ENCODE results near the gene OR5B12. TPM values are rescaled to one million over a fixed set of nuclear protein-coding genes. Genes with fewer than 3 reads are reported as not detected.

OR5B12 gene
- total RNA-seq, 1 experiment from 2014 or later = not detected

- TF ChIP-seq REST (IDR thresholded peaks at IDR 0.05; ENCODE audit: low read depth) (no peak), EZH2 (IDR thresholded peaks at IDR 0.05) (no peak), ELF1 (IDR thresholded peaks at IDR 0.05; ENCODE audit: borderline replicate concordance, low read depth) (no peak), RAD21 (IDR thresholded peaks at IDR 0.05; ENCODE audit: low read depth) (no peak), ZNF274 (IDR thresholded peaks at IDR 0.05; ENCODE audit: low read depth, low read length) (no peak), TCF7L2 (IDR thresholded peaks at IDR 0.05; ENCODE audit: borderline replicate concordance, extremely low read depth, insufficient read depth, insufficient read length) (no peak), ATF3 (IDR thresholded peaks at IDR 0.05) (no peak), EZH2phosphoT487 (IDR thresholded peaks at IDR 0.05; ENCODE audit: borderline replicate concordance) (no peak)
These were observed 49.3 kb downstream of the OR5B12 start (continued) for GRCh38 chr11:58392746-58393145.

- Histone ChIP-seq H3K9me3 (ENCODE audit: control insufficient read depth in 1 of 2, insufficient read depth in 1 of 2, low read depth in 1 of 2, low read length in 2 of 2) (no peaks in the 10 kb centered on the region), H3K79me2 (ENCODE audit: insufficient read depth, low read length) (no peaks in the 10 kb centered on the region), H3K4me2 (ENCODE audit: low read length) (no peak overlapping the region), H3K27ac (ENCODE audit: low read depth, low read length) (no peak overlapping the region), H2AFZ (ENCODE audit: low read depth, low read length, poor library complexity, severe bottlenecking) (no peak overlapping the region), H3K9ac (ENCODE audit: low read length) (no peak overlapping the region), H4K20me1 (ENCODE audit: insufficient read depth) (no peaks in the 10 kb centered on the region; the same call in 1 of the 2 replicates), H3K4me1 (ENCODE audit: control insufficient read depth in 1 of 2, insufficient read depth in 2 of 2, low read length in 2 of 2) (peaks cover 0 to 6% of the 10 kb centered on the region in 2 experiments; a peak in 1 of 4 replicates), H3K9me2 (ENCODE audit: insufficient read depth) (no peaks in the 10 kb centered on the region), H3K4me3 (replicated peaks in 1 of 2; ENCODE audit: low read depth in 1 of 2, low read length in 2 of 2) (no peak overlapping the region), H3K27me3 (ENCODE audit: insufficient read depth, low read length) (no peaks in the 10 kb centered on the region), H3K36me3 (ENCODE audit: control insufficient read depth in 1 of 2, insufficient read depth in 2 of 2, low read length in 2 of 2) (no peaks in the 10 kb centered on the region)
- ATAC-seq (no peak), DNase-seq (ENCODE audit: low read depth, low spot score) (no peak)
- intact Hi-C loops (cut with micrococcal nuclease) = no loop called here
- ChIA-PET RAD21 (ENCODE audit: low non-redundant PET in 1 of 2, low total read pairs in 2 of 2, uncharacterized antibody in 2 of 2, unreplicated experiment in 2 of 2) (no interaction called here), CTCF (no interaction called here), POLR2A (no interaction called here)
- no TSS peak for BruUV-seq (replicated peaks)
- no peak for TF ChIP-seq ZBTB33 (IDR thresholded peaks at IDR 0.05; ENCODE audit: extremely low read depth, insufficient replicate concordance, low read length)
These were observed 50.2 kb downstream of the OR5B12 start for GRCh38 chr11:58391879-58392278.
